Natural killer cell (primary cell): ENCODE results near the gene PRDM12. TPM values are rescaled to one million over a fixed set of nuclear protein-coding genes. Genes with fewer than 3 reads are reported as not detected.
"Not testable (repeated sequence)": the region's sequence is repeated elsewhere in the genome, so short reads cannot be mapped to it uniquely, and the experiment has no call there.

Experiments used
- ATAC-seq, 3 donors: fragments of 150-1000 bp in 2 of 3; fragments of 200-7000 bp in 1 of 3; cut with Tn5 transposase; 1 replicate in 1 of 3; 2 replicates in 2 of 3; pipeline ENCODE4 v1.10.0; 2021; ENCODE audit warnings: mild to moderate bottlenecking in 2 of 3, moderate library complexity in 2 of 3
- DNase-seq, 2 donors: peaks; one replicate each; pipeline versions ENCODE4 v3.0.0 to v3.0.0-alpha.2; 2013 to 2021; ENCODE audit warnings: mixed read lengths in 1 of 2
- H3K27ac ChIP-seq: one replicate; pipeline ENCODE4 v1.5.1; 2013; ENCODE audit warnings: mild to moderate bottlenecking, low read length
- H3K27me3 ChIP-seq: one replicate; pipeline ENCODE4 v1.6.1; 2013; ENCODE audit warnings: low read length; ENCODE audit not compliant: control insufficient read depth, insufficient read depth
- H3K36me3 ChIP-seq: one replicate; pipeline ENCODE4 v1.6.1; 2013; ENCODE audit warnings: low read length; ENCODE audit not compliant: control insufficient read depth, insufficient read depth
- H3K4me1 ChIP-seq: one replicate; pipeline ENCODE4 v1.6.1; 2013; ENCODE audit warnings: low read length; ENCODE audit not compliant: control insufficient read depth, insufficient read depth
- H3K4me3 ChIP-seq: one replicate; pipeline ENCODE4 v1.5.1; 2013; ENCODE audit warnings: low read length
- H3K9me3 ChIP-seq: one replicate; pipeline ENCODE4 v1.6.1; 2013; ENCODE audit warnings: low read length; ENCODE audit not compliant: control insufficient read depth, insufficient read depth
- H3K27ac Mint-ChIP-seq, 2 donors: one replicate each; pipeline ENCODE4 v1.8.0; 2022; ENCODE audit warnings: mild to moderate bottlenecking in 2 of 2, mixed read lengths in 2 of 2, moderate library complexity in 1 of 2
- H3K27me3 Mint-ChIP-seq, 2 donors: one replicate each; pipeline ENCODE4 v1.8.0; 2022; ENCODE audit warnings: low read depth in 2 of 2, mixed read lengths in 2 of 2
- H3K36me3 Mint-ChIP-seq: one replicate; pipeline ENCODE4 v1.8.0; 2022; ENCODE audit warnings: mixed read lengths
- H3K4me1 Mint-ChIP-seq, 2 donors: one replicate each; pipeline ENCODE4 v1.8.0; 2022; ENCODE audit warnings: mixed read lengths in 2 of 2
- H3K4me3 Mint-ChIP-seq: one replicate; pipeline ENCODE4 v1.8.0; 2022; ENCODE audit warnings: mild to moderate bottlenecking, moderate library complexity, mixed read lengths
- H3K9me3 Mint-ChIP-seq, 2 donors: one replicate each; pipeline ENCODE4 v1.8.0; 2022; ENCODE audit warnings: mixed read lengths in 2 of 2
- CTCF ChIP-seq: fragments of 200-600 bp; IDR thresholded peaks from one replicate; pipeline ENCODE4 v1.8.0; 2022; ENCODE audit warnings: antibody characterized with exemption
- WGBS: methylation state at CpG from one replicate; pipeline ENCODE4 v1.1.7; 2013; ENCODE audit warnings: missing lambda C conversion rate; ENCODE audit not compliant: insufficient coverage; 5-methylcytosine and 5-hydroxymethylcytosine counted together
- intact Hi-C: fragments of 100-400 bp; cut with micrococcal nuclease; formaldehyde crosslinking; loops from one replicate; pipeline ENCODE4 v1.14.2; 2022
- total RNA-seq, 4 donors: library from RNA; stranded (reverse); fragments of 120-200 nt in 1 of 4; gene quantifications; one replicate each; pipeline versions ENCODE4 v1.2.3 to v1.2.4, GENCODE V29; 2013 to 2022

The PRDM12 gene
- total RNA-seq, 3 donors from 2014 or later (not counting 1 experiment from before 2014, with no cell fraction given), result 0.09 to 0.15 TPM; not detected in 1

DNA sequence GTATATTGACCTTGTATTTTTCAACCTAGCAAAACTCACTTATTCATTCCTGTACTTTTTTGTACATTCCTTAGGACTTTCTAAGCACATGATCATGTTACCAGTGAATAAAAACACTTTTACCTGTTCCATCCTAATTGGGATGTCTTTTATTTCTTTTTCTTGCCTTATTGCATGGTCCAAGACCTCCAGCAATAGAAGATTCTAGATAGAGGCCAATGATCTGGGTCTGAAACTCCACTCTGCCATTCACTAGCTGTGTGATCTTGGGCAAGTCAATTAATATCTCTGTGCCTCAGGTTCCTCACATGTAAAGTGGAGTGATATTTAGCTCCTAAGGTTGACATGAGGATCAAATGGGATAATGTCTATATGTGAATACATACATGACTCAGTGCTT is 20.7 kb downstream of the PRDM12 start:
- H3K27ac ChIP-seq, result no peak overlapping the region
- no peak for TF ChIP-seq CTCF
- H3K4me1 ChIP-seq, result peaks cover 15% of the 10 kb centered on the region
- H3K9me3 Mint-ChIP-seq, result no peaks in the 10 kb centered on the region
- H3K27ac Mint-ChIP-seq, result no peak overlapping the region
- no peak overlapping the region for H3K4me3 ChIP-seq
- H3K4me3 Mint-ChIP-seq, result no peak overlapping the region
- no peak for ATAC-seq
- intact Hi-C loops, result no loop called here
- H3K27me3 ChIP-seq, result no peaks in the 10 kb centered on the region
- H3K27me3 Mint-ChIP-seq, result no peaks in the 10 kb centered on the region
- H3K36me3 ChIP-seq, result no peaks in the 10 kb centered on the region
- H3K9me3 ChIP-seq, result no peaks in the 10 kb centered on the region
- no peaks in the 10 kb centered on the region for H3K36me3 Mint-ChIP-seq
- no peak for DNase-seq
- peaks cover 6 to 10% of the 10 kb centered on the region in 2 donors for H3K4me1 Mint-ChIP-seq

- 94% methylated on average over 11 of the region's 11 CpGs for WGBS
- H3K27me3 Mint-ChIP-seq, H3K4me3 Mint-ChIP-seq, H3K27ac Mint-ChIP-seq, H3K9me3 ChIP-seq, H3K36me3 Mint-ChIP-seq, H3K4me3 ChIP-seq, DNase-seq, intact Hi-C loops, H3K9me3 Mint-ChIP-seq, ATAC-seq, H3K36me3 ChIP-seq, H3K27ac ChIP-seq, H3K27me3 ChIP-seq, H3K4me1 Mint-ChIP-seq: not testable (repeated sequence)
- H3K4me1 ChIP-seq, result peaks cover 10% of the 10 kb centered on the region
Measured at GRCh38 chr9:130685945-130686344, 21.6 kb downstream of the PRDM12 start.

DNA sequence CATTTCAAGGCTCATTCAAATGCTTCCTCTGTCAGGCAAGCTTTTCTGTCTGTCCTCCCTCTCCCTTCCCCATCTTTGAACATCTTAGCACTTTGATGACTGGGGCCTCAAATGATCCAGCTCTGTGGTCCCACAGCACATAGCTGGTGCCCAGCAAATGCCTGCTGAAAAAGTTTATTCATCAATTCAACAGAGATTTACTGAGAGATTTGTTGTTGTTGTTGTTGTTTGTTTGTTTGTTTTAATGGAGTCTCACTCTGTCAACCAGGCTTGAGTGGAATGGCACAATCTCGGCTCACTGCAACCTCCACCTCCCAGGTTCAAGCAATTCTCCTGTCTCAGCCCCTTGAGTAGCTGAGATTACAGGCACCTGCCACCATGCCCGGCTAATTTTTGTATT is 23.2 kb downstream of the PRDM12 start:
- Histone ChIP-seq H3K4me1 (peaks cover 2% of the 10 kb centered on the region), H3K27me3 (no peaks in the 10 kb centered on the region), H3K36me3 (no peaks in the 10 kb centered on the region), H3K27ac (no peak overlapping the region), H3K9me3 (no peaks in the 10 kb centered on the region), H3K4me3 (no peak overlapping the region)
- Mint-ChIP-seq H3K4me3 (no peak overlapping the region), H3K9me3 (no peaks in the 10 kb centered on the region), H3K27ac (no peak overlapping the region), H3K36me3 (no peaks in the 10 kb centered on the region), H3K27me3 (peaks cover 0 to 5% of the 10 kb centered on the region in 2 donors), H3K4me1 (peaks cover 1% of the 10 kb centered on the region in 2 donors)
- no peak for TF ChIP-seq CTCF
- no CpG with 5 or more reads among the region's 2 CpGs for WGBS
- intact Hi-C loops, result no loop called here
- ATAC-seq, result no peak
- no peak for DNase-seq

- no peak for ATAC-seq
- Histone ChIP-seq H3K4me3 (no peak overlapping the region), H3K27ac (no peak overlapping the region), H3K4me1 (peaks cover 7% of the 10 kb centered on the region), H3K9me3 (no peaks in the 10 kb centered on the region), H3K36me3 (no peaks in the 10 kb centered on the region), H3K27me3 (no peaks in the 10 kb centered on the region)
- Mint-ChIP-seq H3K27me3 (peaks cover 0 to 5% of the 10 kb centered on the region in 2 donors), H3K4me3 (no peak overlapping the region), H3K27ac (no peak overlapping the region), H3K4me1 (peaks cover 4% of the 10 kb centered on the region in 2 donors), H3K36me3 (peaks cover 1% of the 10 kb centered on the region), H3K9me3 (no peaks in the 10 kb centered on the region)
- TF ChIP-seq CTCF, result no peak
- peak in 1 of 2 donors; percentile 35 for DNase-seq
- WGBS, result 80% methylated on average over 5 of the region's 5 CpGs
- intact Hi-C loops, result no loop called here
Measured at GRCh38 chr9:130688072-130688471, 23.7 kb downstream of the PRDM12 start.
